Measurements from ENCODE around the gene PPP1R1C.
A peak's percentile ranks its signal among the peaks of the same experiment; 100 is the strongest.
"Not testable (repeated sequence)": the region's sequence is repeated elsewhere in the genome, so short reads cannot be mapped to it uniquely, and the experiment has no call there.

Gene PPP1R1C

GRCh38 chr2:181952404-181953226 is 33.0 kb upstream of the PPP1R1C start:
- Histone ChIP-seq H3K27ac (ENCODE audit: low read depth in 2 of 2, low read length in 2 of 2) (no peak overlapping the region), H3K36me3 (ENCODE audit: control insufficient read depth in 2 of 2, insufficient read depth in 2 of 2, low read length in 2 of 2) (no peaks in the 10 kb centered on the region), H3K9me3 (ENCODE audit: control insufficient read depth in 2 of 2, low read length in 2 of 2) (no peaks in the 10 kb centered on the region), H3K4me3 (ENCODE audit: low read length in 2 of 2) (no peak overlapping the region), H3K4me1 (ENCODE audit: control insufficient read depth in 2 of 2, insufficient read depth in 2 of 2, low read length in 2 of 2) (no peaks in the 10 kb centered on the region), H3K27me3 (ENCODE audit: control insufficient read depth in 2 of 2, insufficient read depth in 2 of 2, low read length in 2 of 2) (no peaks in the 10 kb centered on the region), H3K9ac (ENCODE audit: low read depth in 1 of 2, low read length in 2 of 2) (no peak overlapping the region)

GRCh38 chr2:181953881-181954537 is 31.6 kb upstream of the PPP1R1C start:
- no peak overlapping the region for H3K27ac ChIP-seq (ENCODE audit: low read depth in 2 of 2, low read length in 2 of 2)
- H3K27me3 ChIP-seq (ENCODE audit: control insufficient read depth in 2 of 2, insufficient read depth in 2 of 2, low read length in 2 of 2): no peaks in the 10 kb centered on the region
- H3K9ac ChIP-seq (ENCODE audit: low read depth in 1 of 2, low read length in 2 of 2): peak overlapping the region in 1 of 2 donors; percentile 9
- no peaks in the 10 kb centered on the region for H3K4me1 ChIP-seq (ENCODE audit: control insufficient read depth in 2 of 2, insufficient read depth in 2 of 2, low read length in 2 of 2)
- no peaks in the 10 kb centered on the region for H3K36me3 ChIP-seq (ENCODE audit: control insufficient read depth in 2 of 2, insufficient read depth in 2 of 2, low read length in 2 of 2)
- H3K4me3 ChIP-seq (ENCODE audit: low read length in 2 of 2): peak overlapping the region; percentile 27 to 47
- H3K9me3 ChIP-seq (ENCODE audit: control insufficient read depth in 2 of 2, low read length in 2 of 2): no peaks in the 10 kb centered on the region

DNA sequence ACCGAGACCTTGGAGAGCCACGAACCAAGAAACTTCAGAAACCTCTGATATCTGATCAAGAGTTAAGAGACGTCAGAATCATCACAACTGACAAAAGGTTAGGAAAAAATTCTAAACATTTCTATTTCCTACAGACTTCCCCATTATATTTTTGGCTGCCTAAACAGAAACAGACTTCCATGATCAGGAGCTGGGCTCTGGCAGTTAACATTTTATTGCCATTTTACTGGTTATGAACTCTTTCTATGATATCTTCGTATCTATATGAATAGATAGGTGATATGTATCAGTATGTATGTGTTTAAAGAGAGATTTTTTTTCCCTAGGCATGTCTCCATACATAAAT is 31.1 kb upstream of the PPP1R1C start:
- Histone ChIP-seq H3K9me3 (ENCODE audit: control insufficient read depth in 2 of 2, low read length in 2 of 2) (no peaks in the 10 kb centered on the region), H3K27me3 (ENCODE audit: control insufficient read depth in 2 of 2, insufficient read depth in 2 of 2, low read length in 2 of 2) (no peaks in the 10 kb centered on the region), H3K4me1 (ENCODE audit: control insufficient read depth in 2 of 2, insufficient read depth in 2 of 2, low read length in 2 of 2) (no peaks in the 10 kb centered on the region), H3K4me3 (ENCODE audit: low read length in 2 of 2) (peak overlapping the region; percentile 27 to 47), H3K9ac (ENCODE audit: low read depth in 1 of 2, low read length in 2 of 2) (peak overlapping the region in 1 of 2 donors; percentile 9), H3K27ac (ENCODE audit: low read depth in 2 of 2, low read length in 2 of 2) (no peak overlapping the region), H3K36me3 (ENCODE audit: control insufficient read depth in 2 of 2, insufficient read depth in 2 of 2, low read length in 2 of 2) (no peaks in the 10 kb centered on the region)

DNA sequence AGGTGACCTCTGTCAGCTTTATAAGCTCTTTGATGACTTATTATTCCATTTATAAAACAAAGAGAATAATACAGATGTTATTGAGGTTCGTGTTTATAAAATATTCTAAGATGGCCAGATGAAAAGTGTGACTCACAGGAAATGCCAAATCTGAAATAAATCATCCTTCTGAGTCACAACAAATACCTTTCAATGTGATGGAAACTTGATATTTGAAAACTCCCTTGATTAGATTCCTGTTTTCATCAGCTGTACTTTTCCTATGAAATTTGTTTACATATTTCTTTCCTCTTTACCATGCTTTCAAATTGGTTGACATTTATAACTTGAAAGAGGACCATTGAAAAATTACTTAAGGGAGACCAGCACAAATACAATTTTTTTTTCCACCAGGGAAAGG is 30.6 kb upstream of the PPP1R1C start:
- Histone ChIP-seq H3K27me3 (ENCODE audit: control insufficient read depth in 2 of 2, insufficient read depth in 2 of 2, low read length in 2 of 2) (no peaks in the 10 kb centered on the region), H3K9ac (ENCODE audit: low read depth in 1 of 2, low read length in 2 of 2) (no peak overlapping the region), H3K4me3 (ENCODE audit: low read length in 2 of 2) (no peak overlapping the region), H3K27ac (ENCODE audit: low read depth in 2 of 2, low read length in 2 of 2) (no peak overlapping the region), H3K4me1 (ENCODE audit: control insufficient read depth in 2 of 2, insufficient read depth in 2 of 2, low read length in 2 of 2) (no peaks in the 10 kb centered on the region), H3K9me3 (ENCODE audit: control insufficient read depth in 2 of 2, low read length in 2 of 2) (no peaks in the 10 kb centered on the region), H3K36me3 (ENCODE audit: control insufficient read depth in 2 of 2, insufficient read depth in 2 of 2, low read length in 2 of 2) (no peaks in the 10 kb centered on the region)

DNA sequence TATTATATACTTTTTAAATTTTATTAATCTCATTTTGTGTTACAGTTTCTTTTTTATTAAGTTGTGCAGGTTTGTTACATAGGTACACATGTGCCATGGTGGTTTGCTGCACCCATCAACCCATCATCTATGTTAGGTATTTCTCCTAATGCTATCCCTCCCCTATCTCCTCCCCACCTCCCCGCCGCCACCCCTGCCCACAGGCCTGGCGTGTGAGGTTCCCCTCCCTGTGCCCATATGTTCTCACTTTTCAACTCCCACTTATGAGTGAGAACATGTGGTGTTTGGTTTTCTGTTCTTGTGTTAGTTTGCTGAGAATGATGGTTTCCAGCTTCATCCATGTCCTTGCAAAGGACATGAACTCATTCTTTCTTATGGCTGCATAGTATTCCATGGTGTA is 29.8 kb upstream of the PPP1R1C start:
- not testable (repeated sequence) for H3K36me3 ChIP-seq (ENCODE audit: control insufficient read depth in 2 of 2, insufficient read depth in 2 of 2, low read length in 2 of 2)

DNA sequence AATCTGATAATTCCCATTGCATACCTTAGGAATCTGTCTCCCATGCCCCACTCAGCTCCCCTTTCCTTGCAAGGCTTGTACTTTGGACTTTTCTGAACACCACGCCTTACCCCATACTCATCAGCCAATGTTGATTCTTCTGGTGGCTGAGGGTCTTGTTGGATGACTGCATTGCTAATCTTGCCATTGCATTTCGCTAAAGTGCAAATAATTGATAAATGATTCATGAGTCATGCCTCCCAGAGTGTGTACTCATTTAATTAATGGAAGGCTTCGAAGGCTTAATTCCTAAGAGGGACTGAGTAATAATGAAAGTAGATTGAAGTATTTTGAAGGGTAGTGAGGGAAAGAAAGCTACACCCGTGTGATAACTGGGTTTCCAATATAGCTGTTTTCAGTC is 28.0 kb upstream of the PPP1R1C start:
- no peaks in the 10 kb centered on the region for H3K9me3 ChIP-seq (ENCODE audit: control insufficient read depth in 2 of 2, low read length in 2 of 2)
- H3K9ac ChIP-seq (ENCODE audit: low read depth in 1 of 2, low read length in 2 of 2): no peak overlapping the region
- no peaks in the 10 kb centered on the region for H3K36me3 ChIP-seq (ENCODE audit: control insufficient read depth in 2 of 2, insufficient read depth in 2 of 2, low read length in 2 of 2)

More for the DNA sequence above, 29.8 kb upstream of the PPP1R1C start:
- not testable (repeated sequence) for H3K4me1 ChIP-seq (ENCODE audit: control insufficient read depth in 2 of 2, insufficient read depth in 2 of 2, low read length in 2 of 2); H3K27ac ChIP-seq (ENCODE audit: low read depth in 2 of 2, low read length in 2 of 2); H3K4me3 ChIP-seq (ENCODE audit: low read length in 2 of 2); H3K9me3 ChIP-seq (ENCODE audit: control insufficient read depth in 2 of 2, low read length in 2 of 2); H3K27me3 ChIP-seq (ENCODE audit: control insufficient read depth in 2 of 2, insufficient read depth in 2 of 2, low read length in 2 of 2); H3K9ac ChIP-seq (ENCODE audit: low read depth in 1 of 2, low read length in 2 of 2)

DNA sequence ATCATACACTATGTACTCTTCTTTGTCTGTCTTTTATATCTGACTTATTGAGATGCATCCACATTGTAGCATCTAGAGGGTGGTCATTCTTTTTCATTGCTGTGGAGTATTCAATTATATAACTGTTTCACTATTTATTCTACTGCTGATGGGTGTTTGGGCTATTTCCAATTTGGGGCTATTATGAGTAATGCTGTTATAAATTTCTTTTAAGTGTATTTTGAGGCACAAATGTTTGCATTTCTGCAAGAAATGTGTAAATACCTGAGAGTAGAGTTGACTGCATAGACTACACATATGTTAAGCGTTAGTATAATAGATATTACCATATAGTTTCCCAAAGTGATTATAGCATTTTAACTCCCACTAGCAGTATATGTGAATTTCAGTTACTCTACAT is 26.9 kb upstream of the PPP1R1C start:
- no peaks in the 10 kb centered on the region for H3K9me3 ChIP-seq (ENCODE audit: control insufficient read depth in 2 of 2, low read length in 2 of 2)
- H3K27ac ChIP-seq (ENCODE audit: low read depth in 2 of 2, low read length in 2 of 2): no peak overlapping the region
- H3K36me3 ChIP-seq (ENCODE audit: control insufficient read depth in 2 of 2, insufficient read depth in 2 of 2, low read length in 2 of 2): no peaks in the 10 kb centered on the region
- H3K4me3 ChIP-seq (ENCODE audit: low read length in 2 of 2): no peak overlapping the region
- H3K4me1 ChIP-seq (ENCODE audit: control insufficient read depth in 2 of 2, insufficient read depth in 2 of 2, low read length in 2 of 2): no peaks in the 10 kb centered on the region
- H3K27me3 ChIP-seq (ENCODE audit: control insufficient read depth in 2 of 2, insufficient read depth in 2 of 2, low read length in 2 of 2): no peaks in the 10 kb centered on the region
- no peak overlapping the region for H3K9ac ChIP-seq (ENCODE audit: low read depth in 1 of 2, low read length in 2 of 2)

More for the DNA sequence above, 28.0 kb upstream of the PPP1R1C start:
- Histone ChIP-seq H3K4me1 (ENCODE audit: control insufficient read depth in 2 of 2, insufficient read depth in 2 of 2, low read length in 2 of 2) (no peaks in the 10 kb centered on the region), H3K27ac (ENCODE audit: low read depth in 2 of 2, low read length in 2 of 2) (no peak overlapping the region), H3K27me3 (ENCODE audit: control insufficient read depth in 2 of 2, insufficient read depth in 2 of 2, low read length in 2 of 2) (no peaks in the 10 kb centered on the region), H3K4me3 (ENCODE audit: low read length in 2 of 2) (no peak overlapping the region)

DNA sequence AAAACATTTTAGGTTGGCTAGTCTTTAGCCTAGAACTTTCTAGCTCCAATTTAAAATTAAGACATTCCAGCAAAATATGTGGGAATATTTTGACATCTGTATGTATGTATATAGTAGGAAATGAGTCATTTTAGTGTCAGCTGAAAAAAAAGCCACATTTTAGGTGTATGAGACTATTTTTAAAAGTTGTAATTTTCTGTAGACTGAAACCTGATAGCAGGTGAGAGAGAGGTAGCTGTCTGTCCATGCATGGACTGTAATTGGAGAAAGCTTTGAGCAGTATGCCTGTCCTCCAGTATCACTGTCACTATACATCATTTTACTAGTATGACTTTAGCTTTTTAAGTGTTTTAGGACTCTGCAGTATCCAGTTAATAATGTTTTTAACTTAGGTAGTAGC is 26.1 kb upstream of the PPP1R1C start:
- H3K9me3 ChIP-seq (ENCODE audit: control insufficient read depth in 2 of 2, low read length in 2 of 2): no peaks in the 10 kb centered on the region
- no peaks in the 10 kb centered on the region for H3K4me1 ChIP-seq (ENCODE audit: control insufficient read depth in 2 of 2, insufficient read depth in 2 of 2, low read length in 2 of 2)
- H3K36me3 ChIP-seq (ENCODE audit: control insufficient read depth in 2 of 2, insufficient read depth in 2 of 2, low read length in 2 of 2): no peaks in the 10 kb centered on the region
- no peak overlapping the region for H3K9ac ChIP-seq (ENCODE audit: low read depth in 1 of 2, low read length in 2 of 2)
- no peak overlapping the region for H3K4me3 ChIP-seq (ENCODE audit: low read length in 2 of 2)
- H3K27ac ChIP-seq (ENCODE audit: low read depth in 2 of 2, low read length in 2 of 2): no peak overlapping the region
- H3K27me3 ChIP-seq (ENCODE audit: control insufficient read depth in 2 of 2, insufficient read depth in 2 of 2, low read length in 2 of 2): no peaks in the 10 kb centered on the region

- not testable (repeated sequence) for H3K4me1 ChIP-seq (ENCODE audit: control insufficient read depth in 2 of 2, insufficient read depth in 2 of 2, low read length in 2 of 2); H3K4me3 ChIP-seq (ENCODE audit: low read length in 2 of 2); H3K9me3 ChIP-seq (ENCODE audit: control insufficient read depth in 2 of 2, low read length in 2 of 2); H3K27ac ChIP-seq (ENCODE audit: low read depth in 2 of 2, low read length in 2 of 2); H3K9ac ChIP-seq (ENCODE audit: low read depth in 1 of 2, low read length in 2 of 2); H3K36me3 ChIP-seq (ENCODE audit: control insufficient read depth in 2 of 2, insufficient read depth in 2 of 2, low read length in 2 of 2); H3K27me3 ChIP-seq (ENCODE audit: control insufficient read depth in 2 of 2, insufficient read depth in 2 of 2, low read length in 2 of 2)
Observed at GRCh38 chr2:181961167-181961566, 24.5 kb upstream of the PPP1R1C start.

DNA sequence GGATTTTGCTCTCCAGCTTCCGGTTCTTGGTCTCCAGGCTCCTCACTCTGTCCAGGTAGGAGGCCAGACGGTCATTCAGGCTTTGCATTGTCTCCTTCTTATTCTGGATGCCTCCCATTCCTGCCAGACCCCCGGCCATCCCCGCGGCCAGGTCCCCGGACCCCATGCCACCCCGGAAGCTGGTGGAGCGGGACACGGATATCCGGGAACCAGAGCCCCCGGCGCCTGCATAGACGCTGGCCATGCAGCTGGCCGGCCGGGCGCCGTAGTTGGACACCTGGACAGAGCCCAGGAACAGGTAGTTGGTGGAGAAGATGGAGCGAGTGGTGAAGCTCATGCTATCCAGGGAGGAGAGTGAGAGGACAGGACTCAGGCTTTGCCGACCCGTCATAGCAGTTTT is 23.5 kb upstream of the PPP1R1C start:
- Histone ChIP-seq H3K27ac (ENCODE audit: low read depth in 2 of 2, low read length in 2 of 2) (no peak overlapping the region), H3K9ac (ENCODE audit: low read depth in 1 of 2, low read length in 2 of 2) (no peak overlapping the region), H3K9me3 (ENCODE audit: control insufficient read depth in 2 of 2, low read length in 2 of 2) (no peaks in the 10 kb centered on the region), H3K4me3 (ENCODE audit: low read length in 2 of 2) (no peak overlapping the region), H3K4me1 (ENCODE audit: control insufficient read depth in 2 of 2, insufficient read depth in 2 of 2, low read length in 2 of 2) (no peaks in the 10 kb centered on the region), H3K27me3 (ENCODE audit: control insufficient read depth in 2 of 2, insufficient read depth in 2 of 2, low read length in 2 of 2) (no peaks in the 10 kb centered on the region), H3K36me3 (ENCODE audit: control insufficient read depth in 2 of 2, insufficient read depth in 2 of 2, low read length in 2 of 2) (no peaks in the 10 kb centered on the region)
